AG09319 (cell line): ENCODE results near the gene ZNF418.

Experiments
- DNase-seq: peaks from one replicate; pipeline ENCODE4 v3.0.0-alpha.2; 2010; ENCODE audit warnings: low read depth; ENCODE audit errors: extremely low read depth
- CTCF ChIP-seq: IDR thresholded peaks from 2 replicates; pipeline ENCODE4 v1.5.1; 2011; ENCODE audit warnings: low read depth, mild to moderate bottlenecking, inconsistent platforms, low read length, moderate library complexity

ZNF418 gene

GRCh38 chr19:57934820-57935665 lies at the start of gene ZNF418:
ZNF418 (minus strand) TSS chr19:57935402; CDS start chr19:57933822, 1,580 bp downstream.
- peak; percentile 39 for DNase-seq
- TF ChIP-seq CTCF: no peak

GRCh38 chr19:57978586-57979289 lies 43.5 kb upstream of the ZNF418 start:
- no peak for DNase-seq

GRCh38 chr19:57974434-57974833 lies 39.2 kb upstream of the ZNF418 start, which contains the start of gene C19orf18:
C19orf18 (minus strand) TSS chr19:57974534; CDS start chr19:57974432, 102 bp downstream.
- TF ChIP-seq CTCF: no peak
- DNase-seq: no peak

More at GRCh38 chr19:57978586-57979289, 43.5 kb upstream of the ZNF418 start:
- no peak for TF ChIP-seq CTCF

- no peak for DNase-seq
- TF ChIP-seq CTCF: no peak
These were observed 29.6 kb upstream of the ZNF418 start for GRCh38 chr19:57964761-57965160.

GRCh38 chr19:57961785-57962184 lies 26.6 kb upstream of the ZNF418 start:
- no peak for DNase-seq

GRCh38 chr19:57954996-57955395 lies 19.8 kb upstream of the ZNF418 start:
- TF ChIP-seq CTCF: no peak
- DNase-seq: no peak

More at GRCh38 chr19:57961785-57962184, 26.6 kb upstream of the ZNF418 start:
- TF ChIP-seq CTCF: no peak

- no peak for TF ChIP-seq CTCF
- no peak for DNase-seq
These were observed 14.5 kb upstream of the ZNF418 start for GRCh38 chr19:57949702-57950101.
